KMS-11 (cell line): Measurements from ENCODE around the gene CDS1.

Source experiments
- H2AFZ ChIP-seq: fragments of 200-600 bp; sonication (generic); 2 replicates; pipeline ENCODE4 v1.6.1; 2016; ENCODE audit warnings: antibody characterized with exemption, mixed run types, low read depth
- H3K27ac ChIP-seq: fragments of 200-600 bp; sonication (generic); 2 replicates; pipeline ENCODE4 v1.6.1; 2016; ENCODE audit warnings: mild to moderate bottlenecking, mixed run types
- H3K27me3 ChIP-seq: fragments of 200-600 bp; sonication (generic); 2 replicates; pipeline ENCODE4 v1.6.1; 2017; ENCODE audit warnings: mild to moderate bottlenecking, low read depth, mixed run types, moderate library complexity; ENCODE audit not compliant: insufficient read depth
- H3K36me3 ChIP-seq: fragments of 200-600 bp; sonication (generic); 2 replicates; pipeline ENCODE4 v1.6.1; 2017; ENCODE audit warnings: mild to moderate bottlenecking, mixed run types; ENCODE audit not compliant: insufficient read depth
- H3K4me1 ChIP-seq: fragments of 200-600 bp; sonication (generic); 2 replicates; pipeline ENCODE4 v1.6.1; 2016; ENCODE audit warnings: mild to moderate bottlenecking, low read depth, mixed run types; ENCODE audit not compliant: poor library complexity, severe bottlenecking
- H3K4me2 ChIP-seq: fragments of 200-600 bp; sonication (generic); 2 replicates; pipeline ENCODE4 v1.7.0; 2016; ENCODE audit warnings: mild to moderate bottlenecking, mixed run types
- H3K4me3 ChIP-seq: fragments of 200-600 bp; sonication (generic); IDR thresholded peaks from 2 replicates; pipeline ENCODE4 v1.6.1; 2017; ENCODE audit warnings: low read depth, low read length, mixed read lengths; ENCODE audit not compliant: insufficient read depth
- H3K79me2 ChIP-seq: fragments of 200-600 bp; sonication (generic); 2 replicates; pipeline ENCODE4 v1.6.1; 2016; ENCODE audit warnings: low read depth, mixed run types; ENCODE audit not compliant: insufficient read depth
- H3K9ac ChIP-seq: fragments of 200-600 bp; sonication (generic); 2 replicates; pipeline ENCODE4 v1.6.1; 2016; ENCODE audit warnings: mild to moderate bottlenecking, mixed run types
- H4K20me1 ChIP-seq: fragments of 200-600 bp; sonication (generic); 2 replicates; pipeline ENCODE4 v1.6.1; 2016; ENCODE audit warnings: mild to moderate bottlenecking, mixed run types; ENCODE audit not compliant: insufficient read depth
- TF ChIP-seq, protein P1 (sequence below): fragments of 200-600 bp; sonication (generic); conservative IDR thresholded peaks from 2 replicates; pipeline ENCODE4 v1.6.1; 2017; ENCODE audit warnings: low read depth, mild to moderate bottlenecking, antibody characterized with exemption, low read length, moderate library complexity, mixed read lengths

Gene CDS1

GRCh38 chr4:84673475-84674240 is 90.7 kb downstream of the CDS1 start:
- no peak overlapping the region for H2AFZ ChIP-seq
- H3K4me3 ChIP-seq, result no peak overlapping the region
- TF ChIP-seq, protein P1, sequence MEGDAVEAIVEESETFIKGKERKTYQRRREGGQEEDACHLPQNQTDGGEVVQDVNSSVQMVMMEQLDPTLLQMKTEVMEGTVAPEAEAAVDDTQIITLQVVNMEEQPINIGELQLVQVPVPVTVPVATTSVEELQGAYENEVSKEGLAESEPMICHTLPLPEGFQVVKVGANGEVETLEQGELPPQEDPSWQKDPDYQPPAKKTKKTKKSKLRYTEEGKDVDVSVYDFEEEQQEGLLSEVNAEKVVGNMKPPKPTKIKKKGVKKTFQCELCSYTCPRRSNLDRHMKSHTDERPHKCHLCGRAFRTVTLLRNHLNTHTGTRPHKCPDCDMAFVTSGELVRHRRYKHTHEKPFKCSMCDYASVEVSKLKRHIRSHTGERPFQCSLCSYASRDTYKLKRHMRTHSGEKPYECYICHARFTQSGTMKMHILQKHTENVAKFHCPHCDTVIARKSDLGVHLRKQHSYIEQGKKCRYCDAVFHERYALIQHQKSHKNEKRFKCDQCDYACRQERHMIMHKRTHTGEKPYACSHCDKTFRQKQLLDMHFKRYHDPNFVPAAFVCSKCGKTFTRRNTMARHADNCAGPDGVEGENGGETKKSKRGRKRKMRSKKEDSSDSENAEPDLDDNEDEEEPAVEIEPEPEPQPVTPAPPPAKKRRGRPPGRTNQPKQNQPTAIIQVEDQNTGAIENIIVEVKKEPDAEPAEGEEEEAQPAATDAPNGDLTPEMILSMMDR, result no peak
- H3K27ac ChIP-seq, result no peak overlapping the region
- no peaks in the 10 kb centered on the region for H3K79me2 ChIP-seq
- H3K27me3 ChIP-seq, result no peaks in the 10 kb centered on the region
- H3K4me1 ChIP-seq, result no peaks in the 10 kb centered on the region
- H3K36me3 ChIP-seq, result peaks cover 2% of the 10 kb centered on the region; the same call in 1 of the 2 replicates
- H4K20me1 ChIP-seq, result no peaks in the 10 kb centered on the region
- H3K4me2 ChIP-seq, result no peak overlapping the region
- H3K9ac ChIP-seq, result no peak overlapping the region

DNA sequence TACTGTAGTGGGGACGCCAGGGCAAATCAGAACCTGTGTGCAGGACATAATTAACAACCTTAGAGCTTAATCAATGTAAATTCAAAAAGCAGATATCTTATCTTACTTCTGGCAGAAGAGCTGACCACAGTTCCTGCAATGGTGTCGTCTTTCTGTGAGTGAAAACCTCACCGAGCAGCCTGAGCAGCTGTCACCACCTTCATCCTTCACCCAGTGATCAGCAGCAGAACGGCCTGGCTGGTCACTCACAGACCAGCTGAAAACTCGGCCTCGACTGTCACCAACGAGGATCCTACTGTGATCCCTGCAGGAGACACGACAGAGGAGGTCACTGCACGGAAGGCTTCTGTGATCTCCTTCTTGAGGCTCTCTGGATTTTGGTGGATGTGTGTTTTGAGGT is 94.2 kb downstream of the CDS1 start:
- Histone ChIP-seq H3K36me3 (peaks cover 3% of the 10 kb centered on the region; the same call in 1 of the 2 replicates), H3K4me1 (peaks cover 6% of the 10 kb centered on the region), H3K9ac (no peak overlapping the region), H2AFZ (no peak overlapping the region), H3K4me3 (no peak overlapping the region), H3K27me3 (no peaks in the 10 kb centered on the region), H3K79me2 (no peaks in the 10 kb centered on the region), H3K4me2 (no peak overlapping the region), H3K27ac (no peak overlapping the region), H4K20me1 (no peaks in the 10 kb centered on the region)
- TF ChIP-seq, protein P1, result no peak

DNA sequence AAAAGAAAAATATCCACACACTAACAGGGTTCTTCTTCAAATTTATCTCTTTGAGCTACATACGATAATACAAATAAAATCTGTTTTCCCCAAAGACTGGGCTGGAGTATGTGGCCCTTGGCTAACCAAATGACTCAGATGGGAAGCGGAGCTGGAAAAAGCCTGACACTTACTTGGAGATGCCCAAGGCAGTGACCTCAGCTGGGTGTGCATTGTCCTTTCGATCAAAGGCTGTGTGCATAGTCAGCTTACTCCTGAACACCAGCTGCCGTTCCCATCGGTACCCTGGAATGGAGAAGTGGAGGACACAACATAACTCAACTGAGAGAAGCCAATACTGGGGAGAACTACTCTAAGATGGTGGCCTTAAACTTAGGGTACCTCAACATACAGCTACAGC is 95.1 kb downstream of the CDS1 start:
- no peak overlapping the region for H3K27ac ChIP-seq
- peaks cover 3% of the 10 kb centered on the region; the same call in 1 of the 2 replicates for H3K36me3 ChIP-seq
- H3K4me1 ChIP-seq, result peaks cover 12% of the 10 kb centered on the region
- H3K27me3 ChIP-seq, result no peaks in the 10 kb centered on the region
- no peak overlapping the region for H3K4me3 ChIP-seq
- no peaks in the 10 kb centered on the region for H3K79me2 ChIP-seq
- TF ChIP-seq, protein P1, result no peak
- no peak overlapping the region for H3K4me2 ChIP-seq
- no peak overlapping the region for H2AFZ ChIP-seq
- no peak overlapping the region for H3K9ac ChIP-seq
- no peaks in the 10 kb centered on the region for H4K20me1 ChIP-seq

- Histone ChIP-seq H3K27me3 (no peaks in the 10 kb centered on the region), H3K4me1 (peaks cover 17% of the 10 kb centered on the region), H4K20me1 (no peaks in the 10 kb centered on the region), H3K4me3 (no peak overlapping the region), H3K79me2 (no peaks in the 10 kb centered on the region), H3K27ac (no peak overlapping the region), H3K36me3 (peaks cover 3% of the 10 kb centered on the region; the same call in 1 of the 2 replicates), H3K4me2 (no peak overlapping the region), H2AFZ (no peak overlapping the region), H3K9ac (no peak overlapping the region)
- TF ChIP-seq, protein P1, result no peak
Observed at GRCh38 chr4:84678976-84679744, 96.2 kb downstream of the CDS1 start.
